ENCODE data around the gene VCP.

The VCP gene

DNA sequence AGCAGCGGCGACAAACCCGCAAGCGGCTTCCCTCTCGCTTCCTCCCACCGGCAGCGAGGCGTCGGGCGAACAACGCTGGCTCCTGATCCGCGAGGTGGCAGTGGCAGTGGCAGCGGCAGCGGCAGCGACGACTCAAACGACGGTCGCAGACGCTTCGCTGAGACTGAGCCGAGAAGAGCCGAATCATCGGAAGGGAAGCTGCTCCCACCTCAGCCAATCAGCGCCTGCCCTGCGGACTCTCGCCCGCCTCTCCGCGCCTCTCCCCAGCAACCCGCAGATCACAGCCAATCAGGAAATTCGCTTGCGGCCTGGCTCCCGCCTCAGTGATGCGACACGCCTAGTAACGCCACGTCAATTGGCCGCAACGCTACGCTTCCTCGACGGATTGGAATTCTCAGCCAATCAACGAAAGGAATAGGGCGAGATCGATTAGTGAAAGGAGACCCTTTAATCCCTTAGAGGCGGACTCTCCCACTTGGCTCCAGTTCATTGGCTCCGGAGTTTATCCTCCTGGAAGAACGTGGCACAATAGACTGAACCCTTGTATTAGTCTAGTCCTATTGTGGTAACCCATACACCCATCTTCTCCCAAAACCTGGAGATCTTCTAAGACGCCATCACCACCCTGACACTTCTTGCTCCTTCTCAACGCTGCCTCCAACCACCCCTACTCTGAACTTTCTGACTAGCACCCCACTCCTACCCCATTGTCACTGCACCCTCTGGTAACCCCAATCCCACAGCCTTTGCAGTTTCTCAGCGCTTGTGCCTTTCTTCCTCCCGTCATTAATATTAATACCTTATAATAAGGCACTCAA, at the start of gene VCP:
TSS of gene VCP (minus strand) at position 165 of the 818 bp plus-strand sequence. CDS start 272 bp downstream, outside the sequence.
- TF ChIP-seq CTCF (IDR thresholded peaks at IDR 0.05), result no peak
- peak within 1 kb of the TSS; percentile 98 to 100 for H3K27ac ChIP-seq

GRCh38 chr9:35116898-35117551, 44.6 kb upstream of the VCP start:
- Histone ChIP-seq H3K4me3 (peak overlapping the region; percentile 80), H3K27ac (peak overlapping the region; percentile 80 to 98)
- TF ChIP-seq CTCF (IDR thresholded peaks at IDR 0.05), result peak; percentile 95
- peak; percentile 94 for DNase-seq (ENCODE audit: low spot score)

More for the DNA sequence above, at the start of gene VCP:
- H3K4me3 ChIP-seq, result peak within 1 kb of the TSS; percentile 96
- DNase-seq (ENCODE audit: low spot score), result peak; percentile 99

GRCh38 chr9:35116539-35116897, 44.1 kb upstream of the VCP start:
- Histone ChIP-seq H3K4me3 (peak overlapping the region; percentile 80), H3K27ac (peak overlapping the region; percentile 80 to 98)
- no peak for DNase-seq (ENCODE audit: low spot score)
- no peak for TF ChIP-seq CTCF (IDR thresholded peaks at IDR 0.05)

DNA sequence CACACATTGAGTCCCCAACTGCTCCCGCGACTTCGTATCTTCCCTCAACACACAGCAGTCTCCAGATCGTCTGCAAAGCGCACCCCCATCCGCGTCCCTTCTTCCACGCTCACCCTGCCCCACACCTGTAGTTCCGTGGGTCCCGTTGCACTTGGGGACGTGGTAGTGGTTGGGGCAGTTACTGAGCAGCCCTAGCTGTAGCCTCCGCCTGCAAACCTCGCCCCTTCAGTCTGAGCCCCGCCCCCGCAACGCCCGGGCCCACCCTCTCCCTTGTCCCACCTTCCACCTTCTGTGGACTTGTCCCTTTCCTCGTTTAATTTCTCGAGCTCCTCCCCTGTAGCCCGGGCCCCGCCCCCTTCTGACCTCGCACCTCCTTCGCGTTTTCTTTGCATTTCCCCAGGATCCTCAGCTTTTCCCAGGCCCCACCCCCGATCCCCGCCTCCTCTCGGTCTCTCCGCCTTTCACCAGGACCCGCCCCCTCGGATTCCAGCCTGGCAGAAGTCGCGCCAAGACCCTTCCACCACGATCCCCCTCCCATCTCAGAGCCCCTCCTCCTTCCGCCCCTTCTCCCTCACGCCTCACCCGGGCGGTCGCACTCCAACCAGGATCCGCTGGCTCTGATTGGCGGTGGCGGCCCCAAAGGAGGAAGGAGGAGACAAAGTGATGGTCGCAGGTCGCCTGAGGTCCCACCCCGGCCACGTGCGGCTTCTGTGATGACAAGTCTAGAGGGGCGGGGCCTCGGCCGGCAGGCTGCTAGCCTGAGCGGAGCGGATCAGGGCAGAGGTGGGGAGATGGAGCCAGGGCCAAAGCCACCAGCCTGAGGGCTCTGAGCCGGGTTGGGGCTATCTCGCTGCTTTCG, 43.5 kb upstream of the VCP start, which contains the start of gene ATOSB:
TSS of gene ATOSB (minus strand) at position 183 of the 859 bp plus-strand sequence. CDS start 7,588 bp downstream, outside the sequence.
- peak within 1 kb of the TSS; percentile 80 for H3K4me3 ChIP-seq
- TF ChIP-seq CTCF (IDR thresholded peaks at IDR 0.05), result no peak
- peak within 1 kb of the TSS; percentile 80 to 98 for H3K27ac ChIP-seq
- peak; percentile 100 for DNase-seq (ENCODE audit: low spot score)

DNA sequence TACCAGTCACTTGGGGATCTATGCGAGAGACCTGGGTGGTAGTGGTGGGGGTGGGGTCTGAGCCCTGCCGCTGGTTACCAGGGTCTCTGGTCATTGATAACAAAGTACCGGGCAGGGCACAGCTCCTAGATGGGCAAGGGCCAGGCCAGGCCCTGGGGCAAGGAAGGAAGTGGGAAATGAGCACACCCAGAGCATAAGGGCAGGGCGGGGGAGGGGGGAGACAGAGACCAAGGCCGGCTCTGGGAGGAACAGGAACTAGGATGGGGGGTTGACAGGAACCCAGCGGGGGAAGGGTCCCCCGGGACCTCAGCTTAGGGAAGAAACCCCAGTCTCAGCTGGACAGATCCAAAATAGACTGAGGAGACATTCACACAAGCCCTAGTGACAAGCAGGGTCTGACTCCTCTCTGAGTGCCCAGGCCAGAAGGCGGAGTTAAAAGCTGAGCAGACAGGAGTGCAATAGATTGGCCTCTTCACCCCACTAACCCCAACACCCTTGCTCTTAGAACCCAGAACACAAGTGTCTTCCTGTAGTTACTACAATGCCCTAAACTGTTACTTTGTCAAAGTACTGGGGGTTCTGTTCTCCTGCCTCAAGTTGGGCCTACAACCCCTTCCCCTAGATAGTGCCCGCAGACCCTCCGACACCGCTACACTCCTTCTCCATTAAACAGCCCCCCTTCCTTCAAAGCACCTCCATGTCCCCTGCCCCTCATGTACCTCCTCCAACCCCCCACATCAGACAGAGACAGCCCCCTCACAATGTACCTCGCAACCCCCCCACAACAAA, 42.6 kb upstream of the VCP start:
- Histone ChIP-seq H3K4me3 (peak overlapping the region; percentile 80), H3K27ac (peak overlapping the region; percentile 80 to 98)
- DNase-seq (ENCODE audit: low spot score), result peak; percentile 87
- TF ChIP-seq CTCF (IDR thresholded peaks at IDR 0.05), result no peak
